DOHH2 (cell line): ENCODE data around the gene NTMT1.

ENCODE experiments used
- H3F3A ChIP-seq: fragments of 200-600 bp; sonication (generic), shearing (Covaris generic); 2 replicates; pipeline ENCODE4 v1.6.0; 2016; ENCODE audit warnings: antibody characterized with exemption, mild to moderate bottlenecking; ENCODE audit not compliant: control insufficient read depth, insufficient read depth
- H3K27ac ChIP-seq: fragments of 200-600 bp; sonication (generic); 2 replicates; pipeline ENCODE4 v1.5.1; 2014; ENCODE audit warnings: low read depth, mild to moderate bottlenecking, low read length, moderate library complexity
- H3K27me3 ChIP-seq: fragments of 200-600 bp; sonication (generic); 2 replicates; pipeline ENCODE4 v1.6.1; 2014; ENCODE audit warnings: mild to moderate bottlenecking, low read length, mixed read lengths; ENCODE audit not compliant: control insufficient read depth
- H3K36me3 ChIP-seq: fragments of 200-600 bp; sonication (generic); 2 replicates; pipeline ENCODE4 v1.6.1; 2014; ENCODE audit warnings: mild to moderate bottlenecking, low read length, moderate library complexity, mixed read lengths; ENCODE audit not compliant: control insufficient read depth
- H3K4me1 ChIP-seq: fragments of 200-600 bp; sonication (generic); 2 replicates; pipeline ENCODE4 v1.6.1; 2014; ENCODE audit warnings: mild to moderate bottlenecking, low read length, mixed read lengths; ENCODE audit not compliant: control insufficient read depth
- H3K4me2 ChIP-seq: fragments of 200-600 bp; sonication (generic); 2 replicates; pipeline ENCODE4 v1.6.0; 2014; ENCODE audit warnings: mild to moderate bottlenecking, low read length, moderate library complexity
- H3K4me3 ChIP-seq: fragments of 200-600 bp; sonication (generic); 2 replicates; pipeline ENCODE4 v1.5.1; 2014; ENCODE audit warnings: mild to moderate bottlenecking, low read length, mixed read lengths
- H3K79me2 ChIP-seq: fragments of 200-600 bp; sonication (generic); 2 replicates; pipeline ENCODE4 v1.6.1; 2014; ENCODE audit warnings: mild to moderate bottlenecking, low read length, mixed read lengths; ENCODE audit not compliant: control insufficient read depth
- H3K9me2 ChIP-seq: fragments of 200-600 bp; sonication (generic); replicated peaks from 2 replicates; pipeline ENCODE4 v1.6.1; 2014; ENCODE audit warnings: mild to moderate bottlenecking, low read length, mixed read lengths; ENCODE audit not compliant: control insufficient read depth
- H3K9me3 ChIP-seq: fragments of 200-600 bp; sonication (generic); 2 replicates; pipeline ENCODE4 v1.6.1; 2014; ENCODE audit warnings: antibody characterized with exemption, low read length, mixed read lengths; ENCODE audit not compliant: control insufficient read depth, insufficient read depth
- H4K20me1 ChIP-seq: fragments of 200-600 bp; sonication (generic); 2 replicates; pipeline ENCODE4 v1.6.0; 2014; ENCODE audit warnings: low read depth, mild to moderate bottlenecking, antibody characterized with exemption, low read length, moderate library complexity; ENCODE audit not compliant: control insufficient read depth, insufficient read depth
- EZH2phosphoT487 ChIP-seq: fragments of 200-600 bp; sonication (generic); IDR thresholded peaks from 2 replicates; pipeline ENCODE4 v1.6.1; 2017; ENCODE audit warnings: borderline replicate concordance, mild to moderate bottlenecking, antibody characterized with exemption, low read length, moderate library complexity, mixed read lengths
- TF ChIP-seq, protein P1 (sequence below): fragments of 200-600 bp; sonication (generic); IDR thresholded peaks from one replicate; pipeline ENCODE4 v1.5.1; 2014; ENCODE audit warnings: antibody characterized with exemption, mild to moderate bottlenecking, low read depth, low read length; ENCODE audit not compliant: poor library complexity, severe bottlenecking

Gene NTMT1, protein sequence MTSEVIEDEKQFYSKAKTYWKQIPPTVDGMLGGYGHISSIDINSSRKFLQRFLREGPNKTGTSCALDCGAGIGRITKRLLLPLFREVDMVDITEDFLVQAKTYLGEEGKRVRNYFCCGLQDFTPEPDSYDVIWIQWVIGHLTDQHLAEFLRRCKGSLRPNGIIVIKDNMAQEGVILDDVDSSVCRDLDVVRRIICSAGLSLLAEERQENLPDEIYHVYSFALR

DNA sequence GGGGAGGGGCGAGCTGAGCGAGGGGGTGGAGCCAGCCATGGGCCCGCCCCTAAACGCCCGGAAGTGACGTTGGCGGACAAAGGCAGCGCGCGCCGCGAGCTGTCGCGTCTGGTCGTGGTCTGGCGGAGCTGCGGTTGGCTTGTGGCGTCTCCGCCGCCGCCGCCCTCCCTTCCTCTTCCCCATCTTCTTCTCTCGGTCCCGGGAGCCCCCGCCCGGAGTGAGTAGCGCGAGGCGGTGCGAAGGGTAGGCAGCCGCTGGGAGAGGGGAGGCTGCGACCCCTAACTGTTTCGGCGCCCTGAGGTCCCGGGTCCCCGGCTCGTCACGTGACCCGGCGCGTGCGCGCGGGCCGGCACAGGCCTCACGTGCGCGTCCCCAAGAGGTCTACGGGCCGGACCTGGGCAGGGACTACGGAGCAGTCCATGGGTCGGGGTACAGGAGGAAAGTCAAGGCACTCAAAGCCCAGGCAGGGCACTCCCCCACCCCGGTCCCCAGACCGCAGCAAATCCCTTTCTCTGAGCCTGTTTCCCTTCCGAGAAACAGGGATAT is at the start of gene NTMT1:
Gene NTMT1, plus strand, starts transcription at position 85 of the 546 bp plus-strand sequence. CDS start 6,541 bp downstream, outside the sequence.
- no peaks in the 10 kb centered on the region for H3K9me3 ChIP-seq
- peaks cover 30% of the 10 kb centered on the region for H4K20me1 ChIP-seq
- peaks cover 38% of the 10 kb centered on the region for H3K4me1 ChIP-seq
- peak within 1 kb of the TSS; percentile 84 for H3K4me3 ChIP-seq
- no peaks in the 10 kb centered on the region for H3K9me2 ChIP-seq
- peaks cover 9% of the 10 kb centered on the region for H3F3A ChIP-seq
- H3K27me3 ChIP-seq: peaks cover 4% of the 10 kb centered on the region
- TF ChIP-seq, protein P1, sequence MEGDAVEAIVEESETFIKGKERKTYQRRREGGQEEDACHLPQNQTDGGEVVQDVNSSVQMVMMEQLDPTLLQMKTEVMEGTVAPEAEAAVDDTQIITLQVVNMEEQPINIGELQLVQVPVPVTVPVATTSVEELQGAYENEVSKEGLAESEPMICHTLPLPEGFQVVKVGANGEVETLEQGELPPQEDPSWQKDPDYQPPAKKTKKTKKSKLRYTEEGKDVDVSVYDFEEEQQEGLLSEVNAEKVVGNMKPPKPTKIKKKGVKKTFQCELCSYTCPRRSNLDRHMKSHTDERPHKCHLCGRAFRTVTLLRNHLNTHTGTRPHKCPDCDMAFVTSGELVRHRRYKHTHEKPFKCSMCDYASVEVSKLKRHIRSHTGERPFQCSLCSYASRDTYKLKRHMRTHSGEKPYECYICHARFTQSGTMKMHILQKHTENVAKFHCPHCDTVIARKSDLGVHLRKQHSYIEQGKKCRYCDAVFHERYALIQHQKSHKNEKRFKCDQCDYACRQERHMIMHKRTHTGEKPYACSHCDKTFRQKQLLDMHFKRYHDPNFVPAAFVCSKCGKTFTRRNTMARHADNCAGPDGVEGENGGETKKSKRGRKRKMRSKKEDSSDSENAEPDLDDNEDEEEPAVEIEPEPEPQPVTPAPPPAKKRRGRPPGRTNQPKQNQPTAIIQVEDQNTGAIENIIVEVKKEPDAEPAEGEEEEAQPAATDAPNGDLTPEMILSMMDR: no peak
- no peak for TF ChIP-seq EZH2phosphoT487
- H3K4me2 ChIP-seq: peak within 1 kb of the TSS; percentile 85
- H3K79me2 ChIP-seq: peaks cover 52% of the 10 kb centered on the region
- H3K36me3 ChIP-seq: peaks cover 48% of the 10 kb centered on the region
- peak within 1 kb of the TSS; percentile 84 for H3K27ac ChIP-seq

DNA sequence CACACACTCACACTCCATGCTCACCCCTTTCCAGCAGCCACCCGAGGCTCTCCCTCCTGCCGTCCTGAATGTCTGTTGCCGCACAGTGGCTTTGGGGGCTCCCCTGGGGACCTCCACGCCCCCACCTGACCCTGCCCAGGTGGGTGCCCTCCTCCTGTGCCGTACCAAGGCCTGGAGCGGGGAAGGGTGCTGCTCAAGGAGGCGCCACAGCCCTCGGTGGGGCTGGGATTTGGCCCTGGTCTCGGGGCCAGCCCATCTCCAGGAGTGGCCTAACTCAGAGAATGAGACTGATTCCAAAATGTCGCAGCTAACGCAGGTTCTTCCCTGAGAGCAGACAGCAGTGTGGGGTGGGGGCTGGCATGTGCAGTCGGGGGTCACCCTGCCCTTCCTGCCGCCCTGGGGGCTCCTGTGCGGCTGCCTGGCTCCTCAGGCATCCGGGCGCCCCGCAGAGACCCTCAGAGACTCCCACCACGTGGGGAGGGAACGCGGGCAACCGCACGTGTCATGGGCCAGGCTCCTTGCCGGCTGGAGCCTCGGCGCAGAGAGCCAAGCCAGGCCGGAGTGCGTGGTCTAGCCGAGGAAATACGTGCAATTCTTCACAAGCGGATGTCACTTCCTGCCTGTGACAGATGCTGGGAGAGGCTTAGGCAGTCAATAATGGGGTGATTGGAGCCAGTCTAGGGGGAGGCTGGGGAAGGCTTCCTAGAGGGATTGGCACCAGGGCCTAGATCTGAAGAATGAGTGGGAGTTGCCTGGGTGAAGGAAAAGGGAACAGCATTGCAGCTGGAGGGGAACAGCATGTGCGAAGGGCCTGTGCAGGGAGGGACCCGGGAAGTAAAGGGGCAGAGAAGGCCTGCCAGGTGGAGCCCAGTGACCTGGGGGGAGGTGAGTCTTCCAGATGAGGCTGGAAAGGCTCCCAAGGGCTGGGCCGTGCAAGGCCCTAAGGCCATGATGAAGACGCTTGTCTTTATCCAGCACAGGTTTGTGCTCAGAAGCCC is 49.1 kb upstream of the NTMT1 start:
- Histone ChIP-seq H3K27ac (no peak overlapping the region), H3K79me2 (no peaks in the 10 kb centered on the region), H3K4me2 (no peak overlapping the region), H3K27me3 (no peaks in the 10 kb centered on the region), H4K20me1 (no peaks in the 10 kb centered on the region), H3K4me3 (no peak overlapping the region), H3K4me1 (peaks cover 16% of the 10 kb centered on the region), H3K9me2 (no peaks in the 10 kb centered on the region), H3K36me3 (no peaks in the 10 kb centered on the region), H3K9me3 (no peaks in the 10 kb centered on the region; the same call in 1 of the 2 replicates), H3F3A (no peaks in the 10 kb centered on the region)
- TF ChIP-seq EZH2phosphoT487: no peak
- TF ChIP-seq, protein P1: no peak

DNA sequence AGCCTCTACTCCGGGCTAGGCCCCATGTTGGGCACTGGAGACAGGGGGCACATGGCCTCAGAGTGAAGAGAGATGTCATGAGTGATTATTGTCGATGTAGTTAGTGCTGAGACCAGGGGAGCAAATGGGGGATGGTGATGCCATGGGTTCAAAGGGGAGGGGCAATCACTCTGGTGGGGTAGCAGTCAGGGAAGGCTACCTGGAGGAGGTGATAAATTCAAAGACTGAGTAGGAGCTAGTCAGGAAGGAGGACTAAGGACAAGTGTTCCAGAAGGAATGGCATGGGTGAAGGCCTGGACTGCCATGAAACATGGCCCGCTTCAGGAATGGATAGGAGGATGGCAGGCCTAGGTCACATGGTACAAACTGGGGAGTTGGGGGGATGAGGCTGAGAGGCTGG is 46.7 kb upstream of the NTMT1 start:
- no peak for TF ChIP-seq EZH2phosphoT487
- TF ChIP-seq, protein P1: no peak
- Histone ChIP-seq H3K27me3 (no peaks in the 10 kb centered on the region), H3K27ac (no peak overlapping the region), H3K4me1 (peaks cover 18% of the 10 kb centered on the region), H3K4me2 (no peak overlapping the region), H3K9me2 (no peaks in the 10 kb centered on the region), H3K79me2 (no peaks in the 10 kb centered on the region), H3F3A (no peaks in the 10 kb centered on the region), H4K20me1 (no peaks in the 10 kb centered on the region), H3K36me3 (no peaks in the 10 kb centered on the region), H3K9me3 (no peaks in the 10 kb centered on the region), H3K4me3 (no peak overlapping the region)
